Hair follicular keratinocyte (primary cell): ENCODE measurements around the gene MTA3. TPM values are rescaled to one million over a fixed set of nuclear protein-coding genes. Genes with fewer than 3 reads are reported as not detected.

ENCODE experiments used
- total RNA-seq: library from RNA; depleted of rRNA; stranded (reverse); fragments of >200 nt; gene quantifications from 2 replicates; pipeline ENCODE4 v1.2.3, GENCODE V29; 2015

MTA3 gene
- total RNA-seq, result 16.8 and 21.6 TPM in 2 replicates

DNA sequence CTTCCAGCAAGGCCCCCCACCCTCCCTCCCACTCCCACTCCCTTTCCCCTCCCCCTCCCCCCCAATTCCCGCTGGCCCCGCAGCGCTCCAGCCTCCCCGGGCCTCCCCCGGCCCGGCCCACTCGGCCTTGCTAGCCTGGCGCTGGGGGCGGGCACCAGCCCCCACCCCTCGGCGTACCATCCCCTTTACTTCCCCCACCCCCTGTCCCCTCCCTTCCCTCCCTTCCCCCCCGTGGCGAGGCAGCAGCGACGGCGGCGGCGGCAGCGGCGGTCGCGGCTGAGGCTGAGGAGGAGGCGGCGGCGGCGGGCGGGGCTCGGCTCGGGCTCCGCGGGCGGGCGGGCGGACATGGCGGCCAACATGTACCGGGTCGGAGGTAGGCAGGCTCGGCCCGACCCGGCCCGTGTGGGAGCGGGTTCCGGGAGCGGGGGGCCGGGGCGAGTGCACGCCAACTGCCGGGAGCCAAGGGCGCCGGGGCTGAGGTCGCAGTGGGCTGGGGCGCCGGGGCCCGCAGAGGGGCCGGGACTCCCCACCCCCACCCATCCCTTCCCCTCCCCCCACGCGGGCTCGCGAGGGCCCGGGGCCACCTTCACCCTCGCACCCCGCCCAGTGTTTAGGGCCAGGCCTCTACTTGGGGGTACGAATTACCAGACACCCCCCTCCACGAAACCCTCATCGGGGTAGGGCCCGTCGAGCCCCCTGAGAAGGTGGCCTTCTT, at the start of gene MTA3:
MTA3 (plus strand) TSS at position 232 of the 715 bp plus-strand sequence; CDS start at position 346, 114 bp downstream.

DNA sequence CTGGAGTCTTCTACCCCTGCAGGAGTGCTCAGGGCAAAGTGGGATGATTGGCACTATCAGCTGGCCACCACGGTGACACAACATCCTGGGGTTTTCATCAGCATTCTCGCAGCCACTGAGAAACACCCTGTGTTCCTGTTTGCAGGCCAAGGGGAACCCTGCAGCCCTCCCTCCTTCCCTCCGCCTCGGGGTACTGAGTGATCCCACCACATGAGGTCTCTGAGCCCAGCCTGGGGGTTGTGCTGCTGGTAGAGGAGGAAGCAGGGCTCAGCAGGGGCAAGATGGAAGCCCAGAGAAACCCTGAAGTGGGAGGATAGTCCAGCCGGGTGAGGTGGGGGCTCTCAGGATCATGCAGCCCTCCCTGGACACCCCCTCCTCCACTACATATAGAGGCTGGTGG, 195.7 kb downstream of the MTA3 start, which contains the start of gene OXER1:
OXER1 (minus strand) TSS at position 40 of the 400 bp plus-strand sequence. CDS start 73 bp downstream, outside the sequence.

DNA sequence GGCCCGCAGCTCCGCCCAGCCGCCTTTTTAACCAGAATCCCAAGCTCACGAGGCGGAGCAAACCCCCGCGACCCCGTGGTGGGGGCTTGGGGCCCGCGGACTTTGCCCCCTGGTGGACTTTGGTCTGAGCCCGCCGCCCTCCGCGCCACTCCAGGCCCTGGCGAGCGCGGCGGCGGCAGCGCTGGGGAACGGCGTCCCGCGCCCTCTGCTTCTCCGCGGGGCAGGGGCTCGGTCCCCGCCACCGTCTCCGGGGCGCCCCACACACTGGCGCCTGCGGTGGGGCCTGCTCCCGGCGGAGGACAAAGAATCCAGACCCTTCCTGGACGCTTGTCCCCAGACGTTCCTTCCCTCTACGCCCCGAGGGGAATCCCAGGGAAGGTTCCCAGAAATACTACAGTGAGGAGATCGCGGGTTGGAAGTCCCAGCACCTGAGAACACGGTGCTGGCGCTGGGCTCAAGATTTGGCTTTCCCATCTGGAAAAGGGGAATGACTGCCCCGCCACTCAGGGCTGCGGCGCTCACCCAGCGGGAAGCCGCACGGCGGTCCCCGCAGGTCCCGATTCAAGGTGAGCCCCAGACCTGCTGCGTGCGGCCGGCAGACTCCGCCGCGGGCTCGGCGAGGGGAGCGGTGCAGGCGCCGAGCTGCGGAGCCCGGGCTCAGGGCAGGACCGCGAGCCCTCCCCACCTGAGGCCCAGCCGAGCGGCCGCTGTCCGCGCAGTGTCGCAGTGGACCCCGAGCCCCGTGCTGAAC, 224.3 kb downstream of the MTA3 start, which contains the start of gene HAAO:
HAAO (minus strand) TSS at position 1 of the 751 bp plus-strand sequence. CDS start 47 bp downstream, outside the sequence.

Other genes with a start within 250 kb of the MTA3 start
- gene COX7A2L, start 207.4 kb upstream of the MTA3 start, total RNA-seq, result 174 and 250 TPM in 2 replicates
- gene KCNG3, start 74.7 kb upstream of the MTA3 start, total RNA-seq, result not detected in 2 replicates
- gene OXER1, start 195.5 kb downstream of the MTA3 start, total RNA-seq, result not detected in 2 replicates
- 0.15 TPM in 1 of 2 replicates, not detected in the other for gene HAAO, start 224.0 kb downstream of the MTA3 start, total RNA-seq